ENCODE measurements around the gene CMTM7. TPM values are rescaled to one million over a fixed set of nuclear protein-coding genes. Genes with fewer than 3 reads are reported as not detected.
A peak's percentile ranks its signal among the peaks of the same experiment; 100 is the strongest.
"Not testable (repeated sequence)": the region's sequence is repeated elsewhere in the genome, so short reads cannot be mapped to it uniquely, and the experiment has no call there.

The CMTM7 gene
- polyA plus RNA-seq, 3 donors, result 100 to 148 (median 146) TPM

DNA sequence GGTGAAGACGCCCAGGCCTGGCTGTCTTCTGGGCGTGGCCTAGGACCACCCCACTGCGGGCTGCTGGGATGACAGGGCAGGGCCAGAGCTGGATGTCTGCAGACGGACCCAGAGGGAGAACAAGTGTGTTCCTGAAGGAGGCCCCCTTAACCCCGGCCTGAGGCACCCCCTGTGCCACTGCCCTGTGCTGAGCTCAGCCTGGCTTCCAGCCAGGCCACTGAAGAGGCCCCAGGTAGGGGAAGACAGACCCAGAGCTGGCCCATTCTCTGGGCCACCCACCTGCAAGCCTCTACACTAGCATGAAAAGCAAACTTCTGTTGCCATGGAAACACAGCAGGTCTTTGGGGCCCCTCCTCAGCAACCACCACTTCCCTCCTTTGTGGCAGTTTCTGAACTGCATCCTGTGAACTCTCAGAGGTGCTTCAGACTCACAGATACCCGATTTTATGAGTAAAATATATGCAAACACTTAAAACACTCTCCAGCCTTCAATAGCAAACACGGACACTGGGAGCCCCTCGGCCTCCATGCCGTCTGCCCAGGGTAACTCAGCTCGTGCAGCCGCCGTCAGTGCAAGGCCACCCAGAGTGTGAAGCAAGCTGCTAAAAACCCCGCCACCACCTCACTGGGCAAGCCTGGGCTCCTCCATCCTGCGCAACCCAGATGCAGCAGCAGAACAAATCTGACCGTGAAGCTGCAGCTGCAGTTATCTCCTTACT lies 68.5 kb downstream of the CMTM7 start:
- H3K27ac Mint-ChIP-seq, result peak overlapping the region in 4 of 7 donors; percentile 33 to 79 (median 38)
- Histone ChIP-seq H3K79me2 (ENCODE audit: insufficient read depth, low read length) (peaks cover 7% of the 10 kb centered on the region), H3K4me1 (ENCODE audit: control insufficient read depth in 1 of 2, insufficient read depth in 2 of 2, low read length in 2 of 2) (peaks cover 23 to 26% of the 10 kb centered on the region in 2 donors), H3K36me3 (replicated peaks in 1 of 2; ENCODE audit: control insufficient read depth in 1 of 2, insufficient read depth in 2 of 2, low read length in 2 of 2) (peaks cover 6 to 26% of the 10 kb centered on the region in 2 donors), H3K9me3 (replicated peaks in 1 of 2; ENCODE audit: control insufficient read depth in 1 of 2, insufficient read depth in 1 of 2, low read length in 2 of 2) (no peaks in the 10 kb centered on the region), H3K9ac (ENCODE audit: insufficient read depth, low read length, poor library complexity, severe bottlenecking) (no peak overlapping the region), H4K20me1 (ENCODE audit: insufficient read depth, low read length) (peaks cover 31% of the 10 kb centered on the region), H3K4me3 (replicated peaks in 1 of 3; ENCODE audit: low read depth in 2 of 3, low read length in 3 of 3) (no peak overlapping the region), H3K4me2 (replicated peaks; ENCODE audit: extremely low read depth, low read length, poor library complexity, severe bottlenecking) (no peak overlapping the region), H3K27me3 (ENCODE audit: control insufficient read depth in 2 of 2, insufficient read depth in 2 of 2, low read length in 2 of 2) (no peaks in the 10 kb centered on the region), H2AFZ (ENCODE audit: insufficient read depth, low read depth, low read length, poor library complexity, severe bottlenecking) (no peak overlapping the region), H3K27ac (ENCODE audit: low read depth in 1 of 2, low read length in 2 of 2) (peak overlapping the region in 1 of 2 donors; percentile 20)
- no peak for TF ChIP-seq CTCF (IDR thresholded peaks at IDR 0.05)
- intact Hi-C loops (cut with micrococcal nuclease), result no loop called here
- 18% methylated on average over 13 of the region's 15 CpGs for WGBS (ENCODE audit: insufficient coverage)
- no peak for DNase-seq
- peaks cover 22 to 26% of the 10 kb centered on the region in 2 donors for H3K36me3 Mint-ChIP-seq
- H3K4me1 Mint-ChIP-seq, result peaks cover 26% of the 10 kb centered on the region
- no peaks in the 10 kb centered on the region for H3K9me3 Mint-ChIP-seq
- no peaks in the 10 kb centered on the region for H3K27me3 Mint-ChIP-seq (ENCODE audit: low read depth in 3 of 3)
- no peak overlapping the region for H3K4me3 Mint-ChIP-seq

DNA sequence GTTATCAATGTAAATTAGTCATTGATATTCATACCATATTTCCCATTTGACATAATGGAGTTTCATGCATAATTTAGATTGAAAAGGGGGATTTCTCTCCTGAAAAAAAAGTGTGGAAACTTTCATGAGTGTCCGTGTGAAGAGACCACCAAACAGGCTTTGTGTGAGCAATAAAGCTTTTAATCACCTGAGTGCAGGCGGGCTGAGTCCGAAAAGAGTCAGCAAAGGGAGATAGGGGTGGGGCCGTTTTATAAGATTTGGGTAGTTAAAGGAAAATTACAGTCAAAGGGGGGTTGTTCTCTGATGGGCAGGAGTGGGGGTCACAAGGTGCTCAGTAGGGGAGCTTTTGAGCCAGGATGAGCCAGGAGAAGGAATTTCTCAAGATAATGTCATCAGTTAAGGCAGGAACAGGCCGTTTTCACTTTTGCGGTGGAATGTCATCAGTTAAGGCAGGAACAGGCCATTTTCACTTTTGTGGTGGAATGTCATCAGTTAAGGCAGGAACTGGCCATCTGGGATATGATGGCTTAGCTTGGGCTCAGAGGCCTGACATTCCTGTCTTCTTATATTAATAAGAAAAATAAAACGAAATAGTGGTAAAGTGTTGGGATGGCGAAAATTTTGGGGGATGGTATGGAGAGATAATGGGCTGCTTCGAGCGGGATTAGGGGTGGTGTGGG lies 69.3 kb downstream of the CMTM7 start:
- Histone ChIP-seq H3K4me1 (ENCODE audit: control insufficient read depth in 1 of 2, insufficient read depth in 2 of 2, low read length in 2 of 2) (peaks cover 23 to 26% of the 10 kb centered on the region in 2 donors), H3K36me3 (replicated peaks in 1 of 2; ENCODE audit: control insufficient read depth in 1 of 2, insufficient read depth in 2 of 2, low read length in 2 of 2) (peaks cover 0 to 18% of the 10 kb centered on the region in 2 donors), H4K20me1 (ENCODE audit: insufficient read depth, low read length) (peaks cover 30% of the 10 kb centered on the region)
- intact Hi-C loops (cut with micrococcal nuclease); H2AFZ ChIP-seq (ENCODE audit: insufficient read depth, low read depth, low read length, poor library complexity, severe bottlenecking); H3K27me3 Mint-ChIP-seq (ENCODE audit: low read depth in 3 of 3); H3K79me2 ChIP-seq (ENCODE audit: insufficient read depth, low read length); H3K27ac ChIP-seq (ENCODE audit: low read depth in 1 of 2, low read length in 2 of 2); H3K4me3 Mint-ChIP-seq; H3K27me3 ChIP-seq (ENCODE audit: control insufficient read depth in 2 of 2, insufficient read depth in 2 of 2, low read length in 2 of 2); H3K4me2 ChIP-seq (replicated peaks; ENCODE audit: extremely low read depth, low read length, poor library complexity, severe bottlenecking); H3K9ac ChIP-seq (ENCODE audit: insufficient read depth, low read length, poor library complexity, severe bottlenecking); H3K9me3 ChIP-seq (replicated peaks in 1 of 2; ENCODE audit: control insufficient read depth in 1 of 2, insufficient read depth in 1 of 2, low read length in 2 of 2); H3K4me3 ChIP-seq (replicated peaks in 1 of 3; ENCODE audit: low read depth in 2 of 3, low read length in 3 of 3); DNase-seq; H3K9me3 Mint-ChIP-seq: not testable (repeated sequence)
- 88% methylated on average over 10 of the region's 10 CpGs for WGBS (ENCODE audit: insufficient coverage)
- peaks cover 16 to 26% of the 10 kb centered on the region in 2 donors for H3K36me3 Mint-ChIP-seq
- H3K27ac Mint-ChIP-seq, result peak overlapping the region in 1 of 7 donors; percentile 61
- peaks cover 23% of the 10 kb centered on the region for H3K4me1 Mint-ChIP-seq

DNA sequence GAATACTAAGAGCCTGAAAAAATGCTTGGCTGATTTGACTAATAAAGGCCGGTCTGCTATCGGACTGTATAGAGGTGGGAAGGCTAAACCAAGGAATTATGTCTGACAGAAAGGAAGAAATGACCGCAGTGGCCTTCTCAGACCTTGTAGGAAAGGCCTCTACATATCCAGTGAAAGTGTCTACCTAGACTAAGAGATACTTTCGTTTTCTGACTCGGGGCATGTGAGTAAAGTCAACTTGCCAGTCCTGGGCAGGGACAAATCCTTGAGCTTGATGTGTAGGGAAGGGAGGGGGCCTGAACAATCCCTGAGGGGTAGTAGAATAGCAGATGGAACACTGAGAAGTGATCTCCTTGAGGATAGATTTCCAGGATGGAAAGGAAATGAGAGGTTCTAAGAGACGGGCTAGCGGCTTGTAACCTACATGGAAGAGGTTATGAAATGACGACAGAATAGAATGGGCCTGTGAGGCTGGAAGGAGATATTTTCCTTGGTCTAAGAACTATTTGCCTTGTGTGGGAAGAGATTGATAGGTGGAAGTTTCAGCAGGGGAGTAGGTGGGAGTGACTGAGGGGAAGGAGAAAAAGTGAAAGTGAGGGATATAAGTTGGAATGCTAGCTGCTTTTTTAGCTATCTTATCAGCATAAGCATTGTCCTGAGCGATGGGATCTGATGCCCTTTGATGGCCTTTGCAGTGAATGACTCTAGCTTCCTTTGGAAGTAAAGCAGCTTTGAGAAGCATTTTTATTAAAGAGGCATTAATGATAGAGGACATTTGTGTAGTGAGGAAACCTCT lies 70.7 kb downstream of the CMTM7 start:
- DNase-seq; H3K27me3 Mint-ChIP-seq (ENCODE audit: low read depth in 3 of 3); H3K27ac ChIP-seq (ENCODE audit: low read depth in 1 of 2, low read length in 2 of 2); H3K4me3 ChIP-seq (replicated peaks in 1 of 3; ENCODE audit: low read depth in 2 of 3, low read length in 3 of 3); H3K79me2 ChIP-seq (ENCODE audit: insufficient read depth, low read length); H2AFZ ChIP-seq (ENCODE audit: insufficient read depth, low read depth, low read length, poor library complexity, severe bottlenecking); H3K4me3 Mint-ChIP-seq; H3K9me3 Mint-ChIP-seq; H3K4me2 ChIP-seq (replicated peaks; ENCODE audit: extremely low read depth, low read length, poor library complexity, severe bottlenecking); H3K9me3 ChIP-seq (replicated peaks in 1 of 2; ENCODE audit: control insufficient read depth in 1 of 2, insufficient read depth in 1 of 2, low read length in 2 of 2); H3K9ac ChIP-seq (ENCODE audit: insufficient read depth, low read length, poor library complexity, severe bottlenecking); H3K27ac Mint-ChIP-seq; intact Hi-C loops (cut with micrococcal nuclease); H3K27me3 ChIP-seq (ENCODE audit: control insufficient read depth in 2 of 2, insufficient read depth in 2 of 2, low read length in 2 of 2); H3K36me3 ChIP-seq (replicated peaks in 1 of 2; ENCODE audit: control insufficient read depth in 1 of 2, insufficient read depth in 2 of 2, low read length in 2 of 2): not testable (repeated sequence)
- Mint-ChIP-seq H3K36me3 (peaks cover 14 to 16% of the 10 kb centered on the region in 2 donors), H3K4me1 (peaks cover 33% of the 10 kb centered on the region)
- H4K20me1 ChIP-seq (ENCODE audit: insufficient read depth, low read length), result peaks cover 19% of the 10 kb centered on the region
- peaks cover 25 to 26% of the 10 kb centered on the region in 2 donors for H3K4me1 ChIP-seq (ENCODE audit: control insufficient read depth in 1 of 2, insufficient read depth in 2 of 2, low read length in 2 of 2)
- WGBS (ENCODE audit: insufficient coverage), result 95% methylated on average over 3 of the region's 9 CpGs
